GM21447 (cell line): ENCODE measurements around the gene EMC6.
"Not testable (repeated sequence)": the region's sequence is repeated elsewhere in the genome, so short reads cannot be mapped to it uniquely, and the experiment has no call there.

Experiments
- ATAC-seq: cut with Tn5 transposase; IDR thresholded peaks from one replicate; pipeline ENCODE4 v1.9.1; 2021; ENCODE audit not compliant: unreplicated experiment

Gene EMC6

DNA sequence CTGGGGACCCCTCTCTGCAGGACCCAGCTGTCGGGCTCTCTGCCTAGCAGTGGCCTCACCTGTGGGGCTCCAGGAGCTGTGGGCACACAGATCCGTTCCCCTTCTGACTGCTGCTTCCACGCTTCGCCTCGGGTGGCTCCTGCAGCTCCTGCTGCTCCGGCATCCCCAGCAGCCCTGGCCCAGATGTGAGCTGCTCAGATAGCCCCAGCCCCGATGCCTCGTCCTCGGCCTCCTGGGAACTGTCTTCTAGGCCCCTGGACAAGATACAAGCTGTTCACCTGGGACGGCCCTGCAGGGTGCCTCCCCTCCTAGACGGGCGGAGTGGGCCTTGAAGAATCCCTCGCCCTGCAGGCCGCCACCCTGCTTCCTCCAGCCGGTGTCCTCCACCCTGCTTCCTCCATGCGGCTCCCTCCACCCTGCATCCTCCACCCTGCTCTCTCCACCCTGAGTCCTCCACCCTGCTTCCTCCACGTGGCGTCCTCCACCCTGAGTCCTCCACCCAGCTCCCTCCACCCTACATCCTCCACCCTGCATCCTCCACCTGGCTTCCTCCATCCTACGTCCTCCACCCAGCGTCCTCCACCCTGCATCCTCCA, 11.0 kb downstream of the EMC6 start:
- ATAC-seq, result no peak

DNA sequence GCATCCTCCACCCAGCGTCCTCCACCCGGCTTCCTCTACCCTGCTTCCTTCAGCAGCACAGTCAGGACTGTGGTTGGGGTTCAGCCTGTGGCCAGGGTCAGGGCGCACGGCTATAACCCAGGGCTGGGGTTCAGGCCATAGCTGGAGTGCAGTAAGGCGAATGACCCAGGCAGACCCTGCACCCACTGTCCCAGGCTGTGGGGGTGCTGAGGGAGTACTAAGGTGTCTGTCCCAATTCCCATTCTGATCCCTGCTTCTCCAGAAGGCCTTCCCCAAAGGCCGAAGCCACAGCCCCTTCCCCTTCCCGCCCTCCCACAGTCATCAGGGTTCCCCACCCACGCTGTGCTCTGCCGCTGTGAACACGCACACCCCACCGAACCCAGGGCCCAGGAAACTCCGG, 12.4 kb downstream of the EMC6 start:
- no peak for ATAC-seq

DNA sequence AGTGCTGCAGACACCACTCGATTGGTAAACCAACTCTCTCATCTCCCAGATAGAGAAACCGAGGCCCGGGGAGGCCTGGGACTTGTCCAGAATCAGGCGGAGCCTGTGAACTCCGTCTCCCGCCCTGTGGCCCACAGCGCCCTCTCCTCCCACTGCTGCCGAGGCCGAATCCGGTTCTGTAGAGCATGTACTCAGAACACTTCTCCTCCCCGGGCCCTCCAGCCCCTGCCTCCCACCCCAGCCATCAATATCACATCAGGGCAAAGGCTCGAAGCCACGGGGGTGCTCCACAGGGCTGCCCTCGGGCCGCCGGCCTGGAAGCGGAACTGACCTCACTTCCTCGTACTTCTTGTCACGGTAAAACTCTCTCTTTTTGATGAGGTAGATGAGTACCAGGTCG, 13.0 kb downstream of the EMC6 start:
- no peak for ATAC-seq

DNA sequence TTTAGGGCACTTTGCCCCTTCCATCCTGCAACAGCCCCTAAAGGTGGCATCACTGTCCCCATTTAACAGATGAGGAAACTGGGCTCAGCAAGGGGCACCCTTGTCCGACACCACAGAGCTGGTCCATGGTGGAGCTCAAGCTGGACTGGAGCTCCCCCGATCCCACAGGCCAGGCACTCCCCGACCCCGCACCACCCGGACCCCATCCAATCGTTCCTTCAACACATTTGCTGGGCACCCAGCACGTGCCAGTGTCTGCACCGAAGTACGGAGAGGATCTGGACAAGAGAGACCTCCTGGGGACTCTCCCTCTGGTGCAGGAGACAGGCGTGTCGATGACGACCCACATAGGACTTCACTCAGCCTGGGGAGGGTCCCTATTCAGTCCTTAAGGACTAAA, 13.4 kb downstream of the EMC6 start:
- ATAC-seq, result no peak

DNA sequence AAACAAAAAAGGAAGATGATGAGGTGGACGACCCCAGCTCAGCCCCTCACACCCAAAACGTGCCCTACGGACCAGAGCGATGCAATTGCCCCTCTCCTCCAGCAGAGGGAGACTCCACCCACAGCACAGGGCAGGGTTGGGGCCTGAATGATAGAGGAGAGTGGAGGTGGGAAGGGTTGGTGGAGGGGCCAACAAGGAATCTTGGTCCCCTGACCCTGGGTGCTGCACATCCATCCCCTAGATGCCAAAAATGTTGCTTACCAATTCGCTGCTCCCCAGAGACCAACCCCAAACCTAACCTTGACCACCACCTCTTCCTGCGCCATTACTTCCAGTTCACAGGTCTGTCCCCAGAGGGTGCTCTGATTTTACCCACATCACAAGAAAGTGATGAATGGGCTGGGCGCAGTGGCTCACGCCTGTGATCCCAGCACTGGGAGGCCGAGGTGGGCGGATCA, 14.5 kb downstream of the EMC6 start:
- ATAC-seq, result peak; percentile 66

DNA sequence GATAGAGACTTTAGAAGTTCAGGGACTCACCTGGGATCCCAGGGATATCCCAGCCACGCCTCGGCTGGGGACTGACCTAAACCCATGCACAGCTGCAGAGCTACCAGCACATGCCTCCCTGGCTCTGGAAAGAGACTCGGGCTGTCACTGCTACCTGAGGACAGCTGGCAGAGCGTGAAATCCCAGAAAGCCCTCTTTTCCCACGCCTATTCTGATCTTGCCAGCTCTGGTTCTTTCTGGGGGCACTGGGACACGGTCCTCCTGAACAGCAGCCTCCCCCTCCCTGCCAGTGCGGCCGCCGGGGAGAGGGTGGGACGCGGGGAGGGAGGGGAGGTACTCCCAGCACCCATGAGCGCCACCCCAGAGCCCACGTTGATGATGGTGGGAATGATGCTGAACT, 16.6 kb downstream of the EMC6 start:
- ATAC-seq, result no peak

DNA sequence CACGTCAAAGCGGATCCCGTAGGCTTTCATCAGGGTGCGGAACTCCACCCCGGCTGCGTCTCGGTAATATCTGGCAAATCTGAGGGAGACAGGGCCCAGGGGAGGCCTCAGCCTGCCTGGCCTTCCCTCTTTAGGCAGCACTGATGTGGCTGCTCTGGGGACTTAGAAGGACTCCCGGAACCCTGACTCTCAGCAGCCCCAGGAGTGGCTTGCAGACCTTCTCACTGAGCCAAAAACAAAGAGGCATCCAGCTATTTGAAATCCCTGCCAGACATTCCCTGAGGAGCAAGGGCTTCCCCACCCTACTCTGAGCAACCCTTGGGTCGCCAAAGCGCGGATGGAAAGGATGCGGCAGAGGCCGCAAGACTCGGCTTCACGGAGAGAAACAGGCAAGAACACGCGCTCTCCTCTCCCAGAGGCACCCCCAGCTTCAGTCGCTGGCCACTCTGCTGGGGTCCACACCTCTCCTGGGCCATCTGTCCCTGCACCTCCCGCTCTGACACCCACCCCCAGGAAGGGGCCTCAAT, 19.5 kb downstream of the EMC6 start:
- ATAC-seq, result no peak

DNA sequence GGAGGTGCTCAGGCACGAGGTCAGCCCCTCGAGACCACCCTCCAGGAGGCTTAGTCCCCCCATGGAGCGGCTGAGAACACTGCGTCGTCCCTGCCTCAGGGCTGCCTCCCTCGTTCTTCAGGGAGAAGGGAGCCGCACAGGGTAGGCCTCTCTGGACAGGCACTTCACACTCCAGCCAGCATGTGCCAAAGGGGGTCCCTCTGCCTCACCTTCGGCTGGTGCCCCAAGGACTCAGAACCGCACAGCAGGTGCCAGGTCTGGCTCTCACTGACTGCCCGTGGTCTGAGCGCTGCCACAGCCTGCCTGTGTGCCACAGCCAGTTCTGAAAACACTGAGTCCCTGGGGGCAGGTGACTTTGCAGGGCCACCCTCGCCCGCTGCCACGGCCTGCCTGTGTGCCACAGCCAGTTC, 20.2 kb downstream of the EMC6 start:
- no peak for ATAC-seq

DNA sequence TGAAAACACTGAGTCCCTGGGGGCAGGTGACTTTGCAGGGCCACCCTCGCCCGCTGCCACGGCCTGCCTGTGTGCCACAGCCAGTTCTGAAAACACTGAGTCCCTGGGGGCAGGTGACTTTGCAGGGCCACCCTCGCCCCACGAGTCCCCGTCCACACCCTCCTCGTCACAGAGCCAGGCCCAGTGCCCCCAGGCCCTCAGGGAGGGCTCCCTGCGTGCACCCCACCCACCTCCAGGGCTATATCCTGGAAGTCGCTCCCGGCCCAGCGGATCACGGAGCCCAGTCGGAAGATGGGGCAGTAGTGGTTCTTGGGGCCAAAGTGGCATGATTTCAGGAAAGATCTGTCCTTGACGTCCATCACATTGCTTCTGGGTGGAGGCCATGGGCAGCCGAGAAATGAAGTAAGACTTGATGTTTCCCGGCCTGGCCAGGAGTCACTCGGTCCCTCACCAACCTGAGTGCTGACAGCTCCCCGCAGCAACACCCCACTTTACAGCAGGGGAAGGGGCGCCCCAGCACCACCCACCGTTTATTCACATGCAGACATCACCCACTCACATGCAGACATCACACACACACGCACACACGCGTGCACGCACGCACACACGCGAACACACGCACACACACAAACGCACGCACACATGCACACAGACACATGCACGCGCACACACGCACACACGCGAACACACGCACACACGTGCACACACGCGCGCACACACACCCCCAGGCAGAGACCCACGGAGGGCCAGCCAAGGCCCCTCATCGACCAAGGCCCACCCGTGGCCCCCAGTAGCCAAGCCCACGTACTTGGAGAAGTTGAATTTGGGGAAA, 20.9 kb downstream of the EMC6 start:
- no peak for ATAC-seq

DNA sequence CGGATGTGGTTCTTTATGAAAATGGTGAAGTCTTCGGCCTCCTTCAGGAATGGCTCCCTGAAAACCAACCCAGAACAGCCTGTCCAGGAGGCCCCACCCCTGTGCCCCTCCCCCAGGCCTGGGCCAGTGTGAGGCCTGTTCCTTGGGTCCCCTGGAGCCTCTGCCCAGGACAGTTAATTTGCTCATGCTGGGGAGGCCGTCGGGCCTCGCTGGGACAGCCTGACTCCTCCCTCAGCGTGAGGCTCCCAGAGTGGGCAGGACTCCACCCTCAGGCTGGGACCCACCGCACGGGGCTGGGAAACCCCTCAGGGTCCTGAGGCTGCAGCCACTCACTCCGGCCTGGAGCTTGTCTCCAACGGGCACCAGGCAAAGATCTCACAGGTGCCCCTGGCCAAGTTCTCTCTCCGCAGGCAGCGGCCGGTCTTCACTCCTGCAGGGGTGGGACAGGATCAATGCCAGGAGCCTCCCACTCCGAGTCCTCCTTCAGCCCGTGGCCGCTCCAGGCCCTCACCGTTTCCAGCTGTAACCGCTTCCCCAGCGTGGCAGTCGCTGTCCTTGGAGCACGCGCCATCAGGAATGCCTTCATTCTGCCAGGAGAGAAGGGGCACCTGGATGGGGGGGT, 21.6 kb downstream of the EMC6 start:
- no peak for ATAC-seq

DNA sequence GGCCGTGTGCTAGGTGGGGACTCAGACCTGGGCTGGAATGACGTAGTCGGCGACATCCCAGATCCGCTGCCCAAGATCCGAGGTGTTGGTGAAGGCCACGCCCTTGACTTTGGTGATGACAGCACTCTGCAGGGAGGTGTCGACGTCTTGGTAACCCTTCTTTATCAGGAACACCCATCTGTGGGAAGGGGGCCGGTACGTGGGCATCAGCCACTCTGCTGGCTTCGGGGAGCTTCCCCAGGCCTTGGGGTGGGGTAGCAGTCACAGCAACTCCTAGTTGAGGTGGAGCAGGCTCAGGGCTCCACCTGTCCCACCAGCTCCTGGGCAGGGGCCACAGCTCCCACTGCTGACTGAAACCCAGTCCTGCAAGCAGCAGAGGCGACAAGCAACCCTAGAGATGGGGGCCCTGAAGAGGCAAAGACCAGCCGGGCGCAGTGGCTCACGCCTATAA, 23.0 kb downstream of the EMC6 start:
- no peak for ATAC-seq

DNA sequence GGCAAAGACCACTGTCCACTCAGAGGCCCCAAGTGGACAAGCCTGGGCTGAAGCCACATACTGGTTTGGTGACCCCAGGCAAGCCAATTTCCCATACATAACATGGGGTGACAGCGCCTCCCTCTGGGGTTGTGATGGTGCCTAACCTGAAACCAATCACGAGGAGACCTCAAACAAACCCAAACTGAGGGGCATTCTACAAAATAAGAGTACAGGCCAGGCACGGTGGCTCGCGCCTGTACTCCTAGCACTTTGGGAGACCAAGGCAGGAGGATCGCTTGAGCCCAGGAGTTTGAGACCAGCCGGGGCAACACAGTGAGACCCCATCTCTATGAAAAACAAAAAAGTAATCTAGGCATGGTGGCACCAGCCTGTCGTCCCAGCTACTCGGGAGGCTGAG, 23.7 kb downstream of the EMC6 start:
- ATAC-seq, result no peak

DNA sequence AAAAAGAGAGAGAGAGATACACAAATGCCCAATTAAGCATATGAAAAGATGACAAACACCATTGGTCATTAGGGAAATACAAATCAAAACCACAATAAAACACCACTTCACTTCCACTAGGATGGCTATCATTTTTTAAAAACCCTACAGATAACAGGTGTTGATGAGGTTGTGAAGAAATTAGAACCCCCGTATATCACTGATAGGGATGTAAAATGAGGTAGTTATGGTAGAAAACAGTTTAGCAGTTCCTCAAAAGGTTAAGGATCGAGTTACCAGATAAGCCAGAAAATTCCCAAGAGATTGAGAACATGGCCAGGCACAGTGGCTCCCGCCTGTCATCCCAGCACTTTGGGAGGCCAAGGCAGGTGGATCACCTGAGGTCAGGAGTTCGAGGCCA, 24.5 kb downstream of the EMC6 start:
- no peak for ATAC-seq

DNA sequence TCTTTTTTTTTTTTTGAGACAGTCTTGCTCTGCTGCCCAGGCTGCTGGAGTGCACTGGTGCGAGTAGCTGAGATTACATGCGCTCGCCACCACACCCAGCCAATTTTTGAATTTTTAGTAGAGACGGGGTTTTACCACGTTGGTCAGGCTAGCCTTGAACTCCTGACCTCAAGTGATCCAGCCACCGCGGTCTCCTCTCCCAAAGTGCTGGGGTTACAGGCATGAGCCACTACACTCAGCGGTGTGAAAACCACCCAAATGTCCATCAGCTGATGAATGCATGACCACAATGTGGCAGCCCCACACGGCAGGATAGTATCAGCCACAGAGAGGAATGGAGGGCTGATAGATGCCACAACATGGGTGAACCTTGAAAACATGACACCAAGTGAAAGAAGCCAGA, 25.2 kb downstream of the EMC6 start:
- peak; percentile 51 for ATAC-seq

DNA sequence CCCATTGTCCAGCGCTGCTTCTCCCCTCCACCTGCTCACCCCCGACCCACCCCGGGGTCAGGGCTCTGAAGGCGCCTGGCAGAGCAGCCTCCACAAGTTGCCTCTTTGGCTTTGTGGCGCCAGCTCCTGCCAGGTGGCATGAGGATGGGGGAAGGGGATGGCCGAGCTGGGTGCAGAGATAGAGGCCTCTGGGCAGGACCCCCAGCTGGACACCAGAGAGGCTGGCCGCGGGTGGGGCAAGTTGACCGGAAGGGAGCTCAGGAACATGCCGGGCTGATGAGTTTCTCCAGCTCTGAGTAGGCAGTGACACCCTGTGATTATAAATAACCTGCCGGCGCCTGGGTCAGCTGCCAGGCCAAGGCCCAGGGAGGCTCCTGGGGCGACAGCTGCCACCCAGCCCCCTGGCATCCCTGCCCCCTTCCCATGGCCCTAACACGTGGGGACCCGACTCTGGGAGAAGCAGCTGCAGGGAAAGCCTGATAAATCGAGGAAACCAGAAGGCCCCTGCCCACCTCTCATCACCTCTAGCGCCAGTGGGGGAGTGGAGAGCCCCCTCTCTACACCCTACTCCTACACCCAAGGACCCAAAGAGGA, 26.6 kb downstream of the EMC6 start:
- ATAC-seq, result no peak

DNA sequence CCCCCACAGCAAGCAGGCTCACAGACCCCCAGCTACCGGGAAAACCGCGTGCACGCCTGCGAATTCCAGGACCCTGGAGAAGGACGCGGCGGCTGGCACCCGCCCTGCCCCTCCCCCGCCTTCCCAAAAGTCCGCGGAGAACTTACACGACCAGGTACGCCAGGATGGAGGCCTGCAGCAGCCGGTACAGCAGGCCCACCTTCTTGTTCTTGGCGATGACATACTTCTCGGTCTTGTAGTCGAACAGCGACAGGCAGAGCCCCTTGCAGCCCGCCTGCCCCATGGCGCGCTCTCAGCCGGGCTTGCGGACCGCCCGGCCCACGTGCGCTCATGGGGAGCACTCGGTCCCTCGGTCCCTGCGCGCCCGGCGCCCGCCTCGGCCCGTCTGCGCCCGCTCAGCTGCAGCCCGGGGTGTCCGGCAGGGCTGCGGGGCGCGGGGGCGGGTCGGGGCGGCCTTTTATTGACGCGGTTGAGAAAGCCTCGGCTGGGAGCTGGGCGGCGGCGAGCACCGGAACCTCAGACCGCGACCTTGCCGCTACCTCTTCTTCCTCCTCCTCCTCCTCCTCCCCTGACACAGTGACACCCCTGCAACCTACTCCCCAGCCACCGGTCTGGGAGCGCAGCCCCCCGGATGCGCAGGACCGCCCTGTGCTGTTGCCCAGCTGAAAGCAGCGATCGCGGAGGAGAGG, 27.3 kb downstream of the EMC6 start, which contains the start of gene P2RX5:
Gene P2RX5 (minus strand): TSS at position 433 of the 689 bp plus-strand sequence. CDS start 150 bp downstream, at position 283.
- no peak for ATAC-seq

DNA sequence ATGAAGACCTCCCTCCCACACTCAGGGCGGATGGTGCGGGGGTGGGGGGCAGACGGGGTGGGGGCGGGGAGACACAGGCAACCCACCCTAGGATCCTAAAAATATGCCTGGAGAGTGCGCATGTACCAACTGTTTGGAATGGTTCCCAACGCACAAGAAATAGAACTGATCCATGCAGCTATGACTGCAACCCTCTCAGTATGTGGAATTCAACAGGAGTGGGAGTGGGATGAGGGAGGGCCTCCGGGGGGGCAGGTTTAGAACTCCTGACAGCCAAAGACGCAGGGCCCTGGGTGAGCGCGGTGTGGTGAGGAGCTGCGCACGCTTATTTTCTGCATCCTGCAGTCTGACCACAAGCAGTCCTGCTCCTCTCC, 28.5 kb downstream of the EMC6 start:
- ATAC-seq, result no peak

DNA sequence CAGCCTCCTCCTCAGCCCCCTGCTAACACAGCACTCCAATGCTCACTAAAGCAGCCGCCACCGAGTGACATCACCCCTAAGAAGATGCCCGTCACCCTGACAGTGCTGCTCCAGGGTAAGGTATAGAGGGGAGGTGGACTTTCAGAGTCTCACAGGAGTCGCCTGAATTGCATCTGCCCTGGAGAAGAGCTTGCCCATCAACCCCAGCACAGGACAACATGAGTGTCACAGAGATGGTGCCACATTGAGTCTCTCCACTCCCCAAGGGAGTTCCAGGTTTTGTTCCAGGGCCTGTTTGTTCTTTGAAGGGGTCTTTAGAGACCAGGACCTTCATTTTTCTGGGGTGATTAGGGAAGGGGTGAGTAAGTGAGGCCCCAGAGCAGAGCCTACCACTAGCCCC, 29.5 kb downstream of the EMC6 start:
- ATAC-seq, result no peak

DNA sequence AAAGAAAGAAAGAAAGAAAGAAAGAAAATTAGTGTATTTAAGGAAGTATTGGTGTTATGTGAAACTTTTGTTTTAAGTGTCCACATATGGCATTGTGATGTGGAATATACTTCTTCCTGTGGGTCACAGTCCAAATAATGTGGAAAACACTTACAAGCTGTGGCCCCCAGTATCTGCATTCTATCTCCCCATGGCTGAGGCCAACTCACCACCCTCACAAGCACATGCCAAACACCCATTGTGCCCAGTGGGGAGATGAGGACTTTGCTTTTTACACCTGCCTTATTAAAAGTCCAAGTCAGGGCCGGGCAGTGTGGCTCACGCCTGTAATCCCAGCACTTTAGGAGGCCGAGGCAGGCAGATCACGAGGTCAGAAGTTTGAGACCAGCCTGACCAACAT, 31.3 kb downstream of the EMC6 start:
- ATAC-seq, result no peak

DNA sequence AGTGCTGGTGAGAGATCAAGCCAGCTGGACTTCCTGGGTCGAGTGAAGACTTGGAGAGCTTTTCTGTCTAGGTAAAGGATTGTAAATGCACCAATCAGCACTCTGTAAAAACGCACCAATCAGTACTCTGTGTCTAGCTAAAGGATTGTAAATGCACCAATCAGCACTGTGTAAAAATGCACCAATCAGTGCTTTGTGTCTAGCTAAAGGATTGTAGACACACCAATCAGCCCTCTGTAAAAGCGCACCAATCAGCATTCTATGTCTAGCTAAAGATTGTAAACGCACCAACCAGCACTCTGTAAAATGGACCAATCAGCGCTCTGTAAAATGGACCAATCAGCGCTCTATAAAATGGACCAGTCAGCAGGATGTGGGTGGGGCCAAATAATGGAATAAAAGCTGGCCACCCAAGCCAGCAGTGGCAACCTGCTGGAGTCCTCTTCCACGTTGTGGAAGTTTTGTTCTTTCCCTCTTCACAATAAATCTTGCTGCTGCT, 33.5 kb downstream of the EMC6 start:
- not testable (repeated sequence) for ATAC-seq
